NCI-H2196 (cell line): ENCODE results near the gene DEDD2.

ENCODE experiments used
- DNase-seq: peaks from one replicate; lab custom pipeline; 2025; ENCODE audit not compliant: unreplicated experiment; lab: John Stamatoyannopoulos, UW

DEDD2 gene

GRCh38 chr19:42201489-42202289, 15.8 kb downstream of the DEDD2 start:
- DNase-seq, result no peak

GRCh38 chr19:42200116-42200715, 17.3 kb downstream of the DEDD2 start:
- no peak for DNase-seq

- no peak for DNase-seq
Observed at GRCh38 chr19:42199440-42200115, 17.9 kb downstream of the DEDD2 start.

GRCh38 chr19:42198676-42199439, 18.6 kb downstream of the DEDD2 start:
- no peak for DNase-seq

- DNase-seq, result no peak
Observed at GRCh38 chr19:42197375-42197817, 20.1 kb downstream of the DEDD2 start.

GRCh38 chr19:42196011-42197001, 21.2 kb downstream of the DEDD2 start:
- DNase-seq, result no peak

- DNase-seq, result no peak
Observed at GRCh38 chr19:42193706-42194105, 23.8 kb downstream of the DEDD2 start.

GRCh38 chr19:42193294-42193693, 24.2 kb downstream of the DEDD2 start:
- DNase-seq, result no peak

- peak; percentile 77 for DNase-seq
Observed at GRCh38 chr19:42191855-42192254, 25.6 kb downstream of the DEDD2 start.

GRCh38 chr19:42191330-42191729, 26.1 kb downstream of the DEDD2 start:
- DNase-seq, result no peak

GRCh38 chr19:42189133-42189532, 28.3 kb downstream of the DEDD2 start:
- no peak for DNase-seq

GRCh38 chr19:42188665-42189064, 28.8 kb downstream of the DEDD2 start:
- no peak for DNase-seq

- no peak for DNase-seq
Observed at GRCh38 chr19:42185277-42185676, 32.2 kb downstream of the DEDD2 start.

- peak; percentile 81 for DNase-seq
Observed at GRCh38 chr19:42184401-42184861, 33.0 kb downstream of the DEDD2 start.

GRCh38 chr19:42178791-42179674, 38.4 kb downstream of the DEDD2 start:
- no peak for DNase-seq

- DNase-seq, result no peak
Observed at GRCh38 chr19:42177686-42178019, 39.8 kb downstream of the DEDD2 start.

- DNase-seq, result peak; percentile 86
Observed at GRCh38 chr19:42176990-42177685, 40.3 kb downstream of the DEDD2 start.

- DNase-seq, result no peak
Observed at GRCh38 chr19:42176649-42176989, 40.9 kb downstream of the DEDD2 start.
